Neuron (in vitro differentiated cells): Measurements from ENCODE around the gene MEF2D.

Source experiments
- H2AFZ ChIP-seq: one replicate; pipeline ENCODE4 v1.6.1; 2013; ENCODE audit warnings: low read depth, mild to moderate bottlenecking, inconsistent platforms, low read length, moderate library complexity
- H3K27me3 ChIP-seq: one replicate; pipeline ENCODE4 v1.6.1; 2013; ENCODE audit warnings: low read length; ENCODE audit not compliant: insufficient read depth
- H3K36me3 ChIP-seq: one replicate; pipeline ENCODE4 v1.6.1; 2013; ENCODE audit warnings: low read length; ENCODE audit not compliant: insufficient read depth
- H3K4me1 ChIP-seq: one replicate; pipeline ENCODE4 v1.6.1; 2013; ENCODE audit warnings: low read length; ENCODE audit not compliant: insufficient read depth
- H3K4me3 ChIP-seq: 2 replicates; pipeline ENCODE4 v1.5.1; 2013; ENCODE audit warnings: mild to moderate bottlenecking, low read length, moderate library complexity
- H3K9me3 ChIP-seq: one replicate; pipeline ENCODE4 v1.6.1; 2013; ENCODE audit warnings: low read length

Gene MEF2D

DNA sequence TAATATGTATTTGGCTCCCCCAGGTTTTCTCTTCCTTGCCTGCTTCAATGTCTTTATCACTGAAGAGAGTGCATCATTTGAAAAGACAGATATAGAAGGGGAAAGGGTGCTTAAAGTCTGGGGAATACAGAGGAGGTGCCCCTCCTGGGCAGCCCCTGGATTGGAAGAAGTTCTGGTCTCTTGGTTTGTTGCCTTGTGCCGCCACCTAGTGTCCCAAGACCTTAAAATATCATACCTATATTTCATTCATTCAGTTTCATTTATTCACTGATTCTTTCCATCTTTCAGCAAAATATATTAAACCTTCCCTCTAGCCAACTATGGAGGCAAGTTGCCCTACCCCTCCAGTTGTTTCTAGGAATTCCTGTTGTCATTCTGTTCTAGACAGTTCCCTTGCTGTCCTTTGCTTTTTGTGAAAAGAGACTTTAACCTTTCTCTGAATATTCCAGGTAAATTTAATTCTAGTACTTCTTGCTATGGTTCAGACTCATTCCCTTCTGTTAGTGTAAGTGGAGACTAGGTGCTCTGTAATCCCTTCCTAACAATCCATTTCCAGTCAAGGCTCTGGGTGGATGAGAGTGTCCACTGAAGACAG is 56.1 kb downstream of the MEF2D start:
- Histone ChIP-seq H3K27me3 (peaks cover 58% of the 10 kb centered on the region), H3K36me3 (no peaks in the 10 kb centered on the region), H3K4me1 (peaks cover 4% of the 10 kb centered on the region), H3K9me3 (no peaks in the 10 kb centered on the region), H2AFZ (no peak overlapping the region), H3K4me3 (no peak overlapping the region)

DNA sequence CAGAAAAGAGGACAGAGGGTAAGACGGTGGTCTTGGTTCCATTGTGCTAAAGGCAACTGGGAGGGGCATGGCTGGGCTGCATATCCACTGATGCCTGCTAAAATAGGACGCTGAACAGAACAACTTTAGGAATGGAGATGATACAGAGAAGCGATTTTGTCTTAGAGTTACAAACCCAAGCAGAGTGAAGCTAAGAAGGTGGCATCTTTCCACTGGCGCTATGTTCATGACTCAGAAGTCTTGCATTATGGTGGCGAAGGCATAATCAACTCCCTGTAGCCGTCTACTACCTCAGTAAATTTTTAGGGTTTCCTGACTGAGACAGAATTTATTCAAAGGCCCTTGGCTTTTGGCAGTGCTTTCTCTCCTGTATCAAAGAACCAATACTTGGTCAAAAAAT is 57.3 kb downstream of the MEF2D start:
- Histone ChIP-seq H3K36me3 (no peaks in the 10 kb centered on the region), H2AFZ (no peak overlapping the region), H3K27me3 (peaks cover 61% of the 10 kb centered on the region), H3K9me3 (no peaks in the 10 kb centered on the region), H3K4me1 (peaks cover 4% of the 10 kb centered on the region), H3K4me3 (no peak overlapping the region)

DNA sequence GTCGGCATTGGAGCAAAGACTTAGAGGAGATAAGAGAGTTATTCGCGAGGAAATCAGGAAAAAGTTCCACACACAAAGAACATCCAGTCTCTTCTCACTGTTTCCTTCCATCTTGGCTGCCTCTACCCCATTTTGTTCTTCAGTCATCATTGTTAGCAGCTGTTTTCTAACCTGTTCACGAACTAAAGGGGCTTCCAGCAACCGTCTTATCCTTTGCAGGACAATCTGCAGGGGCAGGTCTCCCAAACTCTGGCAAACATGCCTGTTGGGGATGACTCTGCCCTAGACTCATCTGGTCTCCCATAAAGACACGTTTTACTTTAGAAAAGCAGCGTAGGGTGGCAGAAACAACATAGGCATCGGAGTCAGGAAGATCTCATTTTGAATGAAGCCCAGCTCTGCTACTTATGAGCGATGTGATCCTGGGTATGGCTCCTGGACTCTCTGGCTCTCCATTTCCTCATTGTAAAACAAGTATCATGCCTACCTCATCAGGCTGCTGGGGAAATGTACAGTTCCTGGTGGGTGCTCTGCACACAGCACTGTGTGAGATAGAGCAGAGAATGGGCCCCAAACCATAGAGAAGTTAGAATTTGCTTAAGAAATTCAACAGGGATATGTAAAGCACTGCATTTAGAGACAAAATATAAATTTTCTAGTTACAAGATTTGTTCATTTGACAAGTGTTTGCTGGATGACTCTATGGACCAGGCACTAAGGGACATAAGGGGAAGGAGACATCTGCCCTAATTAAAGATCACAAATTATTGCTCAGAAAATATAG is 59.7 kb downstream of the MEF2D start:
- no peak overlapping the region for H2AFZ ChIP-seq
- H3K4me1 ChIP-seq, result peaks cover 11% of the 10 kb centered on the region
- H3K36me3 ChIP-seq, result no peaks in the 10 kb centered on the region
- peaks cover 75% of the 10 kb centered on the region for H3K27me3 ChIP-seq
- no peak overlapping the region for H3K4me3 ChIP-seq
- no peaks in the 10 kb centered on the region for H3K9me3 ChIP-seq

DNA sequence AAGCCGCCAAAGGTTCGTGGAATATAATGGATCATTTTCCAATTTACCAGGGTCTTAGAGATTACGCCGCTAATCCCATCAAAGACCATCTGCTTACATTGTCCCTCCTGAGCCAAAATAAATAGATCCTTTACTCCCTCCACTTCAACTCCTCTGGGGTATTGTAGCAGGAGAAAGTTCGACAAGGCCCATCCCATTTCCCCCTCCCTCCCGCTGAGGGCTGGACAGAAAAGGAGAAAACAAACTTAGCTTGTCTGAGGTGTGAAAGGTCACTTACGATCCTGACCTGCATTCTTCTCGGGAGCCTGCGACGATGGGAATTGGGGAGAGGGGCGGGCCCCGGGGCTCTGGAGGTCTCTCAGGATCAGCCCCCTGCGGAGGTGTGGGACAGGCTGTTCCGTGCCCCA is 60.8 kb downstream of the MEF2D start:
- Histone ChIP-seq H3K27me3 (peaks cover 85% of the 10 kb centered on the region), H2AFZ (no peak overlapping the region), H3K4me3 (no peak overlapping the region), H3K9me3 (no peaks in the 10 kb centered on the region), H3K36me3 (no peaks in the 10 kb centered on the region), H3K4me1 (peaks cover 15% of the 10 kb centered on the region)

DNA sequence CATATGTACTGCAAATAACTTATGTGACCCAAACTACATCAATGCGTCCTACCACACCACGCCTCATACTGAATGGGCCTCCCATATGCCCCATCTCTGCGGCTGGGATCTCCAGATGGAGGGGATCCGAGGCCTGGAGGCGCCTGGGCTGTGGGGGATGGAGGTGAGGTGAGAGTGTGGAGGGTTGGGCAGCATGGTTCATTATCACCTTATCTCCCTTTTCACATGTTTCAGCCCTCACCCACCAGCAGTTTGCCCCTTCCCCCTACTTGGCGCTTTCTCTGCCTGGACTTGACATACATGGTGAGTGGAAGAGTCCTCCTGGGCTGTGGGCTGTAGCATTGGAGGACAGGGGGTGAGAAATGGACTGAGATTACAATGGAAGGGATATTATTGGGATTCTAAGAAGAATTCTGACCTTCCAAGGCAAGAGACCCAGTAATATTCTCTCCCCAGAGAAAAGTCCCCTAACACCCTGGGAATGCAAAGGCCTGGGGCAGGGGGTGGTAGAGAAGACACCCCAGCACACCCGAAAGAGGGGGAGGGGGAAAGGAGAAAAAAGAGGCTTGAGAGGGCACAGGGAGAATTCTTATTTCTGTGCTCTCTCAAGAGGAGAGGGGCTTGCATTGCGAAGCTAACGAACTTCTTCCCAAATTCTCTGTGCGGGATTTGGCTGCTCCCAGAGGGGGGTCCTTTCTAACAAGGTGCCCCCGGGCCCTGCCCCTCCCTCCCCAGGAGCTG is 61.4 kb downstream of the MEF2D start:
- Histone ChIP-seq H3K4me3 (no peak overlapping the region), H3K9me3 (no peaks in the 10 kb centered on the region), H3K4me1 (peaks cover 15% of the 10 kb centered on the region), H3K27me3 (peaks cover 91% of the 10 kb centered on the region), H3K36me3 (no peaks in the 10 kb centered on the region), H2AFZ (no peak overlapping the region)

DNA sequence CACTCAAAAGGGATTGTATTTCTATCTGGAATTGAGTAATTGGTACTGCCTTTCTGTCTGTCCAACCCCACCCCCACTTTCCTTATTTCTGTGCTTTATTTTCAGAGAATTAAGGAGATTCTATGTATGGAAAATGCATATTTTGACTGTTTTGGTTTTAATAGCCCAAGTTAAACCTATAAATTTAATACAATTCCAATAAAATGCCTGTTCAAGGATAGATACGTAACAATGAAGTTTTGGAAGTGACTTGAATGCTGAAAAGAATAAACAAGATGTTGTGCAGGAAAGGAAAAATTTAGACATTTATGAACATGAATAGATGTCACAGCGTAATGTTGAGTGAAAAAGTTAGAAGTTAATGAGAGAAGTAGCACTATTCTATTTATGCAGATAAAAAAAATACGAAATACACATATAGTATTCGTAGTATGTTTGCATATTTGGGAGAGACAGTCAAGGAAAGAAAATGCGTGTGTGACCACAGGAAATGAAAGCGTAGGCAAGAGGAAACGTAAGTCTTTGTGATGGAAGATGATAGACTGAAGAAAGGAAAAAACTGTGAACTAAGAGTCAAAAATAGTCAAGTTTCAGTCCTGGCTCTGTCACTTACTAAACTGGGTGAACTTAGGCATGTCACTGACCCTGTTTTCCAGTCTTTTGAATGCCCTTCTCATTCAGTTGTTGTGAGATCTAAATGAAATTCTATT is 62.1 kb downstream of the MEF2D start:
- no peak overlapping the region for H2AFZ ChIP-seq
- no peak overlapping the region for H3K4me3 ChIP-seq
- H3K4me1 ChIP-seq, result peaks cover 15% of the 10 kb centered on the region
- H3K9me3 ChIP-seq, result no peaks in the 10 kb centered on the region
- H3K27me3 ChIP-seq, result peaks cover 95% of the 10 kb centered on the region
- H3K36me3 ChIP-seq, result no peaks in the 10 kb centered on the region

DNA sequence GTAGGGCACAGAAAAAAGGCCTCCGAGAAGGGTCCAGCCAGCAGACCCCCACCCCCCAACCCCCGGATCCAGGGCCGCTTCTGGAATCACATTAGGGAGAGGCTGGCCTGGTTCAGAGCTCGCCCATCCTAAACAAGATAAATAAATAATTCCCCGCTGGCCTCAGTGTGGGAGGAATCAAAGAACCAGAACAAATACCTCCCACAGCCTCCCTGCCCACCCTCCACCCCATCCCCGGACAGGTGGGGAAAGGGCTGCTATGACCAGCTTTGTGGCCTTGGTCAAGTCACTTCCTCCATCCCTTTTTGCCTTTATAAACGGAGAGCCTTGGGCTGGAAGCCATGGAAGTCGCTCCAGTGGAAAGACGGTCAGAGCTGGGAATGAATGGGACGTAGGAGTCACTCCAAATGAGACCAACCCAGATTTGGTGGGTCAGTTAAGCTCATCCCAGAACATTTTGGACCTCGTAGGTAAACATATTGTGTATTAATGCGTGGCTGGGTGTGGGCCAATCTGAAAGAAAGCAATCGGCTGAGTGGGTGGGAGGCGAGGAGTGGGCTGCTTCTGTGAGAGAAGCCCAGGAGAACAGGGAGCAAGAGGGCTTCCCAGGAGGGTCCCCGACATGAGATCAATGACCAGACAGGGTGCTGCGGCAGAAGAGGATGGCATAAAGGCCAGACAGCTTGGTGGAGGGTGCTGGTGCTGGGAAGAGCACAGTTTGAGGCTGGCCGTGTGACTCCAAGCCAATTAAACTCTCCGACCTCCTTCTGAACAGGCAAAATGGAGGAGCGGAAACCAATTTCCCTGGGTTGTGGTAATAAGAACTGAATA is 63.3 kb downstream of the MEF2D start:
- no peak overlapping the region for H2AFZ ChIP-seq
- H3K27me3 ChIP-seq, result peaks cover 99% of the 10 kb centered on the region
- no peak overlapping the region for H3K4me3 ChIP-seq
- no peaks in the 10 kb centered on the region for H3K36me3 ChIP-seq
- H3K9me3 ChIP-seq, result no peaks in the 10 kb centered on the region
- peaks cover 22% of the 10 kb centered on the region for H3K4me1 ChIP-seq

DNA sequence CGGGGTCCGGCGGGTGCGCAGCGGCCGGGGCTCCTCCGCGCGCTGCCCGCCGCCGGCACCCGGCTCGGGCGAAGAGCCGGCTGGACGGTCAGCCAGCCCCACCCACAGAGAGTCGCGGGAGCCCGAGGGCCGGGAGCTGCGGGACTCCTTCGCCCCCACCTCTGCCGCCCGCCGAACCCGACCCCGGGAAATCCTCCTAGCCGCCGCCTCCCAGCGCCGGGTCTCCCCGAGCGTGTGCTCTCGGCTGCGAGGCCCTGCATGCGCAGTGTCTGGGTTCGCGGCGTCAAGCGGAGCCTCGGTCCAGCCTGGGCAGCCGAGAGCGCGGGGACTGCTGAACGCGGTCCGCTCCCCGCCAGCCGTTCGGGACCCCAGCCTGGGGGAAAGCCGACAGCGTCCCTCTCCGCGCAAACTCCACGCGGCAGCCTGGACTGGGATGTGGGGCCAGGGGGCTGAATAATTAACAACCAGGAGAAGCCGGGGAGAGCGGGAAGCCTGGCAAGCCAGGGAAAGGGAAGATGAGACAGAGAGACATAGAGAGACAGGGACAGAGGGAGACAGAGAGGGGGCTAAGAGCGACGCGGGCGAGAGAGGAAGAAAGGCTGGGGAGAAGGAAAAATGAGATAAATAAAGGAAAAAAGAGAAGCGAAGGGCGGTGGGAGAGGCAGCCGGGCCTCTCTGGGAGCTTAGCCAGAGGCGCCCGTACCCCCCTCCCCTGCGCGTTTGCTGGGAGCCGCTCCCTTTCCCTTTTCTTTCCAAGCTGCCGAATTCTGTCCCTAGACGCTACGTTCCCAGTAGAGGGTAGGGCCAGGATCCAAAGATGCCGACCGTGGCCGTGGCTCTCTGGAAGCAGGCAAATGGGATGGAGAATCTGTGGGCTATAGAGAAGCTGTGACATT is 64.2 kb downstream of the MEF2D start:
- H2AFZ ChIP-seq, result no peak overlapping the region
- H3K36me3 ChIP-seq, result no peaks in the 10 kb centered on the region
- H3K27me3 ChIP-seq, result peaks cover 97% of the 10 kb centered on the region
- H3K9me3 ChIP-seq, result no peaks in the 10 kb centered on the region
- no peak overlapping the region for H3K4me3 ChIP-seq
- H3K4me1 ChIP-seq, result peaks cover 29% of the 10 kb centered on the region

DNA sequence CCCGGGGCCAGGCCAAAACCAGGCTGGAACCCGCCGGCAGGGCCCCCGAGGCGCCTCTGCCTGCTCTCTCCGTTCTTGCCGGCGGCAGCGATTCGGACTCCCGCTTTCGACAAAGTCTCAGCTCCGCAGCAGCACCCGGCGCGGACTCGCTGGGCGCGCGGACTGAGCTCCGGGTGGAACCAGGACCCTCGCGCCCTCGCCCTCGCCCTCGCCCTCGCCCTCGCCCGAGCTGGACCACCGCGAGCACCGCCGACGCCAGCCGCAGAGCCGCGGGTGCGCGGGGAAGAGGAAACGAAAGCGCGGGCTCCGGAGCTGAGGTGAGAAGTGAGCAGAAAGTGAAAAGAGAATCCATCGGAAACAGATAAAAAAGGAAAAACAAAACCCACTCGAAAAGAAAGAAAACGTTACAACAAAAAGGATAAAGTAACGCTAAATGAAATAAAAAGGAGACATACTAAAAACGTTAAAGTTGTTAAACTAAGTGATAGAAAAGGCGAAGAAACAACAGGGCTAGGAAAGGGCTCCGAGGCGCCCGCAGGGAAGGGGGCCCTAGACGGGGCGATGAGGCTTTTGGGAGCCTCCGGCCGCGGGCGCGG is 64.9 kb downstream of the MEF2D start:
- Histone ChIP-seq H3K4me1 (peaks cover 35% of the 10 kb centered on the region), H3K36me3 (no peaks in the 10 kb centered on the region), H3K27me3 (peaks cover 94% of the 10 kb centered on the region), H3K4me3 (no peak overlapping the region), H3K9me3 (no peaks in the 10 kb centered on the region), H2AFZ (peak overlapping the region; percentile 10)

DNA sequence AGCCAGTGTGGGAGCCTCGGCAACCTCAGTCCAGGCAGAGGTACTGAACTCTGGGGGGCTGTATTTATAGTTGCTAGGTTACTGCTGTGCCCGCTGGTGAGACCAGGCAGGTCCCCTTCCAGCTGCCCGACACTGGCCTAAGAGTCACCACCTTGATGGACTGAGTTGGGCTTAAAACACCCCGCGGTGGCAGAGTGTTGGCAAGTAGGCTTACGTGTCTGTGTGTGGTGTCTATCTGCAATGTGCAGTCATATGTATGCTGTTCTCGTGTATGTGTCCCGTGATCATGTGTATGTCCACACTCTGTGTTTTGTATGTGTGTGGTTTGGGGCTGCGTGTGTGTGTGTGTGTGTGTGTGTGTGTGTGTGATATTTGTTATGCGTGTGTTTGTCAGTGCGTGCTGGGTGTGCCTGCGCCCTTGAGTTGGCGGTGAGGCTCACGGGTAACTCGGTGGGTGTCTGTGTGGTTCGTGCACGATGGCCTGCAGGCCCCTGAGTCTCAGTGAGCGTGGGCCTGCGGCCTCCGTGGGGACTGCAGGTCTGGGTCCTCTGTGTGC is 65.5 kb downstream of the MEF2D start:
- H3K4me3 ChIP-seq, result no peak overlapping the region

DNA sequence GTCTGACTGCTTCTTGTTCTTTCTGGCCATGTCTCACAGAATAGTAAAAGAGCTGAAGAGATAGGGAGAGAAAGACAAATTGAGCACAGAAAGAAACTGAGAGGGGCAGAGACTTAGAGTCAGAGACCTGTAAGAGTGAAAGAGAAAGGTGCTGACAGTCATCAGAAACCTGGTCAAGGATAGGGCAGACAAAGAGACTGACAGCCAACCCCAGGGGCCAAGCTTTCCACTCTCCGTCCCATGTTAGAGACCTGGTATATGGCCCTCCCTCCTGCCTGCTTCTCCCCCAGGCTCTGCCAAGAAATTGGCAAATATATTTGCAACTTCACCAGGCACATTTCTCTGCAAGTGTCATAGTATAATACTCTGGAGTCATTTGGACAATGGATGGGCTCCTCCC is 67.0 kb downstream of the MEF2D start:
- Histone ChIP-seq H3K4me3 (no peak overlapping the region), H3K4me1 (peaks cover 47% of the 10 kb centered on the region)

More for the DNA sequence above, 65.5 kb downstream of the MEF2D start:
- Histone ChIP-seq H3K27me3 (peaks cover 88% of the 10 kb centered on the region), H3K36me3 (no peaks in the 10 kb centered on the region), H2AFZ (peak overlapping the region; percentile 10), H3K4me1 (peaks cover 40% of the 10 kb centered on the region), H3K9me3 (no peaks in the 10 kb centered on the region)

More for the DNA sequence above, 67.0 kb downstream of the MEF2D start:
- no peak overlapping the region for H2AFZ ChIP-seq
- H3K27me3 ChIP-seq, result peaks cover 87% of the 10 kb centered on the region
- no peaks in the 10 kb centered on the region for H3K36me3 ChIP-seq
- H3K9me3 ChIP-seq, result no peaks in the 10 kb centered on the region
